GM12874 (cell line): Measurements from ENCODE around the gene ATF7.

Experiments used
- TF ChIP-seq, protein P1 (sequence below): IDR thresholded peaks from 2 replicates; pipeline ENCODE4 v1.5.1; 2011; ENCODE audit warnings: low read depth, mild to moderate bottlenecking, control low read depth, low read length, moderate library complexity; ENCODE audit not compliant: insufficient read depth

Gene ATF7

DNA sequence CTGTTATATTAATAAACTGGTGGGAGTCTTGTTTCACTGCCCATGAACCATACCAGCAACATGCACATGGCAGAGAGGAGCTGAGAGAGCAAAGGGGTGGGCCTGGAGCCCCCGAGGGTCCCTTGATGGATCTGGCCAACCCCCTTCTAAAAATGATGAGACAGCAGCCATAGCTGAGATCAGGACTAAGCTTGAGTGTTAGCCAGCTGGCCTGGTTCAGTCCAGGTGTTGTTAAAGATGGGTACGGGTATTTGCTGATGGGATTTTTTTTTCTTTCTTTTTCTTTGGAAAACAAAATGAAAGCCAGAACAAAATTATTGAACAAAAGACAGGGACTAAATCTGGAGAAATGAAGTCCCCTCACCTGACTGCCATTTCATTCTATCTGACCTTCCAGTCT is 158.3 kb downstream of the ATF7 start:
- TF ChIP-seq, protein P1, sequence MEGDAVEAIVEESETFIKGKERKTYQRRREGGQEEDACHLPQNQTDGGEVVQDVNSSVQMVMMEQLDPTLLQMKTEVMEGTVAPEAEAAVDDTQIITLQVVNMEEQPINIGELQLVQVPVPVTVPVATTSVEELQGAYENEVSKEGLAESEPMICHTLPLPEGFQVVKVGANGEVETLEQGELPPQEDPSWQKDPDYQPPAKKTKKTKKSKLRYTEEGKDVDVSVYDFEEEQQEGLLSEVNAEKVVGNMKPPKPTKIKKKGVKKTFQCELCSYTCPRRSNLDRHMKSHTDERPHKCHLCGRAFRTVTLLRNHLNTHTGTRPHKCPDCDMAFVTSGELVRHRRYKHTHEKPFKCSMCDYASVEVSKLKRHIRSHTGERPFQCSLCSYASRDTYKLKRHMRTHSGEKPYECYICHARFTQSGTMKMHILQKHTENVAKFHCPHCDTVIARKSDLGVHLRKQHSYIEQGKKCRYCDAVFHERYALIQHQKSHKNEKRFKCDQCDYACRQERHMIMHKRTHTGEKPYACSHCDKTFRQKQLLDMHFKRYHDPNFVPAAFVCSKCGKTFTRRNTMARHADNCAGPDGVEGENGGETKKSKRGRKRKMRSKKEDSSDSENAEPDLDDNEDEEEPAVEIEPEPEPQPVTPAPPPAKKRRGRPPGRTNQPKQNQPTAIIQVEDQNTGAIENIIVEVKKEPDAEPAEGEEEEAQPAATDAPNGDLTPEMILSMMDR: no peak

DNA sequence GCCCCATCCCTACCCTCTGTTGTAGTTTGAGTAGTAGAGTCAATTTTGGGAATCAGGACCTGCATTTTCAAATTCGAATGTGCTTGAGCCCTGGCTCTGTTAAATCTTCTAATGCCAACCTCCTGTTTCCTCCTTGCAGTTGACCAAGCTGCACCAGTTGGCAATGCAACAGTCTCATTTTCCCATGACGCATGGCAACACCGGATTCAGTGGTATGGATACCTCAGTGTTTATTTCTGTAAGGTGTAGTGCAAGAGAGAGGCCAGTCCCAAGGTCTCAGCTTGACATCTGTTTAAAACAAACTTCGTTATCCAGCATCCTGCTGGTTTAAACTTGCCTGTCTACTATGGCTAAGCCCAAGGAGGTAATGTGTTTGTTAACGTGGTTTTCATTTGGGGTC is 159.1 kb downstream of the ATF7 start:
- TF ChIP-seq, protein P1: no peak

DNA sequence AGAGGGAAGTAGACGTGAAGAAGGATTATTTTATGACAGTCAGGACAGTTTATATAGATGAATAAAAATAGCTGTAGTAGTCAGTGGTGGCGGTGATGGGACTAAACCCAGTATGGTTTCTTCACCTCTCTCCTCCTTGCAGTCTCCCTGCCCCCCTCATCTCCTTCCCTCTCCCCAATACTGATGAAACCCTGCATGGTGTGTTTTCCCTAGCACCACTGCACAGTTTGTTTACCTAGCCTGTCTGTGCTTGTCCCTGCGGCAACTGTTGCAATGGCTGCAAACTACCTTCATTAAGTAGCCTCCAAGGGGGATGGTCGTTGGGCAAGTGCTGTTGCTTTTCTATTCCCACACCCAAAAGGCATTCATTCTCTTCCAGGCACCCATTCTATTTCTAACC is 159.5 kb downstream of the ATF7 start:
- TF ChIP-seq, protein P1: no peak

DNA sequence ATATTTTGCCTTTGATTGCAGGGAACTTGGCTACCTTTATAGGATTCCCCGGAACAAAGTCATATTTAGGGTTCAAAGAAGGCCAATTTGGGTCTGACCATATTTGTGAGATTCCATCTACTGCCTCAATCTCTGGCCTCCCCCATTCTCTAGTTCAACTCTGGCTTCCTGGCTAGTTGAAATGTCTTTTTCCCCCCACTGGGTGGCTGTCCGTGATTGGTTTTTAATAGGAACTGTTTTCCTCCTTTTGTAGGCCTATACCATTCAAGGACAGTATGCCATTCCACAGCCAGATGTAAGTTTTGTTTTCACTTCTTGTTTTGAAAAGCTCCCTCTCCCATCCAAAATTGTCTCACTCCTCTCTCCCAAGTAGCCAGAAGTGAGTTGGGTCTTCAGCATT is 160.5 kb downstream of the ATF7 start:
- TF ChIP-seq, protein P1: no peak

DNA sequence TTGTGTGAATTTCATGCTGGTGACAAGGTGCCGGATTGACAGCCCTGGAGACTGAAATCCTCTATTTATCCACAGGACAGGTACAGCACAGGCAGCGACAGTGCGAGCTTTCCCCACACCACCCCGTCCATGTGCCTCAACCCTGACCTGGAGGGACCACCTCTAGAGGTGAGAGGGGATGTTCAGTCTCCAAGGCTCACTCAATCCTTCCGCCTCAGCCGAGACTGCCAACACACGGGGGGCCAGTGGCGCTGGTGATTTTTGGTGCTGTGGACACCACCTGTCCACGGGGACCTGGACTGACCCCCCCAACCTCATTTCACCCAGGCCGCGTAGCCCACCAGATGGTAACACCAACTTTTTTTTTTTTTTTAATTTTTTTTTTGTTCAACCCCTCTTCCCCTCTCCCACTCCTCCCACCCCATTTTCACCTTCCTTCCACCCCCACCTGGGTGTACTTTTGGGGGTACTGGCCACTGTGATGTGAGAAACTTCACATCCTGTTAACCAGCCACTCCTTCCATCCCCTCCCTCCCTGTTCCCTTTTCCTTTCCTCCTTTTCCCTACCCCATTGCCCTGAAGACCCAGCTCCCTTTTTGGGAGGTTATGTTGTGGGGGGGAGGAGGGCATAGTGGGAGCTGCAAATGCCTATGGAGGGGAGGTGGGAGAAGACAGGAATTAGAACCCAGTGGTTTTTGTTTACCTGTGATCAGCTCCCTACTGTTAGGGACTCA is 161.3 kb downstream of the ATF7 start:
- TF ChIP-seq, protein P1: no peak

DNA sequence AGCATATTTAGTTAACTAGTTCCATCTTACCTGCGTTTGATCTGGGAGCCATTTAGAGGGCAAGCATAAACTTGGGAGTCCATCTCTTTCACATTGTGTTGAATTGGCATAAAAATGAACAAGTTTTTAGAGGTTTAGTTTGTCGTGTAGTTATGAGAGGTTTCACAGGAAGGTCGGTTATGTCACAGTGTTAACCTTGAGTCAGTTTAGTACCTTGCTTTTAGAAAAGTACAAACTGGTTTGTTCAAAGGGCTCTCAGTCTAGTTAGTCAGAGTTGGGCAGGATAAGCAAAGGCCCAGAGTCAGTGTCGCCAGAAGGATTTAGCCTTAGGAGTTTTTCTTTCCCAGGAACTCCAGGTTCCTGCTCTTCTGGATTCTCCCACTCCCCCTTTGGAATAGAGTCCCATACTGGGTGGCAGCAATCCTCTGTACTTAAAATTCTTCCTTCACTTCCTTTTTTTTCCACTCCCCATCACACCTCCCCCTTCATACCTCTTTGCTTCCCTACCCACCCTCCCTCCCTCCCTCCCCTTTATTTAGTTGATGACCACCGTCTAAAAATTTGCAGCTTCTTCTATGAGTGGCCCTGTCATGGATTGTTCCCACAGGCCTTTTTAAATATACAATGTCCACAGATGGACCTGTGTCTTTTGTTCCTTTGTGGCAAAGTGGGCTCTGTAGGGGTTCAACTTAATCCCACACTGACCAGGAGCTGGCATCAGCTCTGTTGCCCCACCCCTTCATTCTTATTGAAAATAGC is 162.2 kb downstream of the ATF7 start:
- TF ChIP-seq, protein P1: no peak

DNA sequence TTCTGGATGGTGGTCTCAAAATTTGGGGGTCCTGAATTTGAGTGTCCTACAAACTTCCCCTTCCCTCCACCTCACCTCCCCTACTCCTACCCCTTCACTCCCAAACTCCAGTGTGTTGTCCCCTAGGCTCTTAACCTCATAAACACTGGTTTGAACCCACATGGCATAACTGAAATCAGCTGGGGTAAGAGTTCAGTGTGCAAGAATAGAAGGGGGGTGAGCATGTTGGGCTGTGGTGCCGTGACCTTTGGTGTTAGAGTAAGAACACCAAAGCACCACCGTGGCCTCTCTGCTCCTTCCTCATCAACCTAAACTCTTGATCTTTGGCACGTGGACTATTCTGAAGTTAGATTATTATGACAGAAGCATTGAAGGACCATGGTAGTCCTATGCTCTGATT is 163.2 kb downstream of the ATF7 start:
- TF ChIP-seq, protein P1: no peak
